SHP77 treated with DMSO at 0.1 percent for 48 hours (cell line): ENCODE results near the gene YARS2.

ENCODE experiments used
- DNase-seq: peaks from one replicate; lab custom pipeline; 2025; lab: John Stamatoyannopoulos, UW

YARS2 gene

GRCh38 chr12:32755654-32756475 is at the start of gene YARS2:
YARS2 (minus strand) TSS chr12:32755897; CDS start chr12:32755874, 23 bp downstream.
- DNase-seq = peak; percentile 96

- DNase-seq = no peak
Observed at GRCh38 chr12:32804301-32804700, 48.6 kb upstream of the YARS2 start.

DNA sequence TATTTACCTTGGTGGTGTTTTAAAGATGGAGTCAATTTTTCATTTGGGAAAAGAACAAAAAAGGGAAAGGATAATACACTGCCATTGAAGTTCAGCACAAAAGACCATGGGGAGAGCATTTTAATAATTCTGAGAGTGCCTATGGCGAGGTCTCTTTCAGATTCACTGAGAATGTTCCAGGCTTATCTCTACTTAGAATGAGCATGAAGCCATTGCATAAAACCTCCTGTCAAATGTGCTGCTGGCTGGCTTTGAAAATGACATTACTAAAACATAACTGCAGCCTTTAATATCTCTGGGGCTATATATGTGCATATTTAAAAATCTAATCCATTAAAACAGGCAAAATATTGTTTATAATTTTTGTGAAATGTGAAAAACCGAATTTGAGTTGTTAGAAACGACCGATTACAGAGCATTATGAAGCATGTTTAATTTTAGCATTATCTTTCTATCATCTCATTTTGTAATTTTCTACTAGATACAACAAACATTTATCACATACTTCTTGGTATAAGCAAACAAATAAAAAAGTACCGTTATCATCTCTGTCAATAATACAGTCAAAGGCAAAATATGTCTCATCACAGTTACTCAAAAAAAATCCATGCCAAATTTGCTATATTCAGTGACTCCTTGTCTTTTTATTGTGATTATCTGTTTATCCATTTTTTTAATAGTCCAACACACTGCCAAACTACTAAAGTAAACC is 45.7 kb upstream of the YARS2 start:
- no peak for DNase-seq

DNA sequence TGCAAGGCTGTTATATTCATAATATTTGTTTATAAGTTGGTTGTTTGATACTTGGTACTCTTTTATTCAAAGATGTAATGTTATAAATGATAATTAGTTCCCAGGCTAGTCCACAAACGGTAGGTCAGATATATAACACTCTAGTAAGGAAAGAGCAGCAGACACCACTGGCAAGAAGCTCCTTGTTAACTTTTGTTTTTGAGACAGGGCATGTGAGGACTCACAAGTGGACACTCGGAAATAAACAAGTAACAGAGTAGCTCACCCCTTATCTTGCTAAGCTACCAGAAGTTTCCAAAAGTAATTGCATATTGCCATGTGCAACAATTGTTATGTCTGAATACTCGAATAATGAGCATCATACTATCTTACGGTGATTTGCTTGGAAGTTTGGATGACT is 38.6 kb upstream of the YARS2 start:
- no peak for DNase-seq

- no peak for DNase-seq
Observed at GRCh38 chr12:32789916-32790315, 34.2 kb upstream of the YARS2 start.

DNA sequence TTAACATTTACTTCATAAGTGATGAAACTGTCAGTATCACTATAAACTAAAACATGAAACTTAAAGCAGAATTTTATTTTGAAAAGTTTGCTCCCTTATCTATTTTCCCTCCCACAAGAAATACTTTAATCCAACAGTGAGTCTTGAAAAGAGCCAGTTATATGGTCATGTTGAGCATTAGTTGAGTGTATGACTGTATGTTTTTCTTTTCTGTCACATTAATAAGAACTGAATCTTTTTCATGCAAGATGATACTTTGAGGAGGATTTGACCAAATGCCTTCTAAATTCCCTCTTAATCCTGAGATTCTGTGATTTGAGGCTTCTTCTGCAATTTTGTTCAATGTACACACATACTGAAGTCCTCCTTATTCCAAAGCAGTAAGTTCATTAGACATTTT is 33.7 kb upstream of the YARS2 start:
- DNase-seq = no peak

DNA sequence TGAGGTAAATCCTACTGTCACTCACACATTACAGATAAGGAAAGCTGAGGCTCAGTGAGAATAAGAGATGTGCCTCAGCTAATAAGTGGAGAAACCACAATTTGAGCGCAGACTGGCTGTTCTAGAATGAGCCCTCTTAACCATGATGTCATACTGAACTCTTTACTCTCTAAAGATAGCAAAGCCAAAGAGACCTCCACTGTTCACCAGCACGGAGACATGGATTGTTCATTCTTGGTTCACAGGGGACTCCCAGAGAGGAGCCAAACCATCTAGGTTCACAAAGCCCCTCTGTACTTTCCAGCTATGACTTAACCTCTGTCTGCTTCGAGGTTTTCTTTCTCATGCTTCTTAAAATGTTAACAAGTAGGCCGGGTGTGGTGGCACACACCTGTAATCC is 32.7 kb upstream of the YARS2 start:
- DNase-seq = no peak

DNA sequence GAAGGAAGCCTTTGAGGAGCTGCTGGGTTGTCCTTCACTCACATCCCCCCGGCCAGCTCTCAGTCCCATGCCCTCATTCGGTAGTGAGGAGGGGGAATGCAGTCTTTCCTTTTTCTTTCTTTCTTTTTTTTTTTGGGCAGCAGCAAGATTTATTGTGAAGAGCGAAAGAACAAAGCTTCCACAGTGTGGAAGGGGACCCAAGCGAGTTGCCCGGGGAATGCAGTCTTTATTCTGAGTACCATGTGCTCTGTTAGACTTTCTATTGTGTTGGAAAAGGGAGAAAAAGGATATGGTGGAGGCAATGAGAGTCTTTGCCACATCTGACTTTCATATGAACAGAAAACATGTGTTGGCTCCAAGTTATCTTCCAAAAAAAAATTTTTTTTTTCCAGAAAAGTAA is 29.9 kb upstream of the YARS2 start:
- DNase-seq = no peak

- no peak for DNase-seq
Observed at GRCh38 chr12:32783029-32783428, 27.3 kb upstream of the YARS2 start.

DNA sequence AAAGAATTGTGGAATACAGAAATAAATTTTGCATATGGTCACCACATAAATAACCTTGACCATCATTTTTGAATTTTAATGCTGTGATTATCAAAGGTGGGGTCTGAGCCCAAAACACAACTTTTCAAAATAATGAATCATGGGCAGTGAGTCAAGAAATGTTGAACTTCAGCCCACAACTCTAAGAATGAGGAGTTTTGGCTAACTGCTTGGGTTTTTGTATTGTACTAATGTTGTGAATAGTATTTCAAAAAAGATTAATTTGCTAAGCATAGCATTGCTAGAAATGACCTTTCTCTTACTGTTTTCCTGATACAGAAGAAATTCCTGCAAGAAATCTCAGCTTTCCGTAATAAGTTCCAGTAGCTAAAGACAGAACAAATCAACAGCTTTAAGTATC is 24.4 kb upstream of the YARS2 start:
- DNase-seq = no peak

- no peak for DNase-seq
Observed at GRCh38 chr12:32777691-32778175, 22.0 kb upstream of the YARS2 start.

DNA sequence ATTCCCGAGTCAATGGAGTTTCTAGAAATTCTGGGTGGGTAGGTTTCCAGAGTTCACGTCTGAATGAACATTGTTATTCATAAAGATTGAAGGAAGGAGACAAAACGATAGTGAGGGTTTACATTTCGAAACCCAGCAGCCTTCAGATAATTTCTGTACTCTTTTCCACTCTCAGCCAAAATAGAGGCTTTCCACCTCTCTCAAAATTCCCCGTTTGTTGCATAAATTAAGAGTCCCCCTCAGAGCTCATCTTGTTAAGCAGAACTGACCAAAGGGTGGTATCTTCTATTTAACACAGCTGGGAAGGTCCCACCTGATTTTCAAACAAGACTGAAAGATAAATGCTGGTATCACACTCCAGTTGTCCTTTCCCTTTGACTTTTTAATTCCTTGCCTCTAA is 21.5 kb upstream of the YARS2 start:
- DNase-seq = no peak

DNA sequence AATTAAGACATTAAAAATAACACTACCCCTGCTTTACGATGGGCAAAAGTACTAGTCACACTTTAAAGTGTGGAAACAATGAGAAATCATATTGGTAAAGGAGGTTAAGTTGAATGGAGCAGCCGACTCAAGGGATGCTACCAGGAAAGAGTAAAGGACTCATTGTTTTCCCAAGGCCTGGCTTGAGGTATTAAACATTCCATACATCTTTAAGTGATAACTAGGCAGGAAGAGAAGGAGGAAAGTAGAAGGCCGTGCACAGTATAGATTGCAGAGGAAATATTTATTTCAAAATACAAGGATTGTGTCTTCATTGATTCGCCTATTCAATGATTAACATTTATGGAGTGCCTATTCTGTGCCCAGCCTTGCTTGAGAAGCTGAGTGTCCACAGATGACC is 20.6 kb upstream of the YARS2 start:
- no peak for DNase-seq

- DNase-seq = no peak
Observed at GRCh38 chr12:32773691-32774090, 18.0 kb upstream of the YARS2 start.

DNA sequence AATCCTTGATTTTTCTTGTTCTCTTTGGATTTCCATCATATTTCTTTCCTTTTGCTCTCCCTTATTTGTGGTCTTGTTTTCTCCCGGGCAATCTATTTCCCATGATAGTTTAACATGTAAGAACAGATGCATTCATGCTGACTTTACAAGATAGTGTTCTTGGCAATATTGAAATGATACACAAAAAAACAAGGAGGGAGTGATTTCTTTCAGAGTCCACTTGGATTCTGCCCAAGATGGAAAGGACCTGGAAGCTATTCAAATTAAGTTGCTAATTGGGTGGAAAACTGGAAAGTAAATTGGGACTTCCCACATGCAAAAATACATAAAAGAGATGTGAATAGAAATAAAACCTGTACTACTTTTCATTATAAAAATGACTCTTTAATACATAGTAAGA is 14.4 kb upstream of the YARS2 start:
- no peak for DNase-seq

GRCh38 chr12:32768518-32768917 is 12.8 kb upstream of the YARS2 start:
- DNase-seq = no peak

DNA sequence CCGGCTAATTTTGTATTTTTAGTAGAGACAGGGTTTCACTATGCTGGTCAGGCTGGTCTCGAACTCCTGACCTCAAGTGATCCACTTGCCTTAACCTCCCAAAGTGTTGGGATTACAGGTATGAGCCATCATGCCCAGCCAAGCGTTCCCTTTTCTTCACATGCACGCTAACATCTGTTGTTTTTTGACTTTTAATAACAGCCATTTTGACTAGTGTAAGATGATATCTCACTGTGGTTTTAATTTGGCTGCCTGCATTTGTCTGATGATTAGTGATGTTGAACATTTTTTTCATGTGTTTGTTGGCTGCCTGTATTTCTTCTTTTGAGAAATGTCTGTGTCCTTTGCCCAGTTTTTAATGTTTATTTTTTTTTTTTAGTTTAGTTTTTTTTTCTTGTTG is 10.2 kb upstream of the YARS2 start:
- DNase-seq = no peak

DNA sequence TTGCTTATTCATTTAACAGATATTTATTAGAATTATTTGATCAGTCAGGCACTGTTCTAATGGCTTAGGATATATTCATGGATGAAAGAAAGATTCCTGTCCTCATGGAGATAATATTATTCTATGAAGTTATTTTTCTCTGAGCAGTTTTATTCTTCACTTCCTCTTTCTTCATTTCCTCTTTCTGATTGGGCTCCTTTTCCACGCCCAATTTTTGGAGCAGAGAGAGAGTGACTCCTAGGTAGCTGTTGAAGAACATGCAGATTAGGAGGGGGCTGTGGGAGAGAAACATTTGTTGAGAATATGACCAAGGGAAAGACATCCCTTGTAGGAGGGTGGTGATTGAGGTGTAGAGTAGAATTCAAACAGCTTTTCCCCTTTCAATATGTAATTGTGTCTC is 6.0 kb upstream of the YARS2 start:
- DNase-seq = no peak

GRCh38 chr12:32757157-32757556 is 1.5 kb upstream of the YARS2 start:
- no peak for DNase-seq

- DNase-seq = no peak
Observed at GRCh38 chr12:32756476-32757066, 874 bp upstream of the YARS2 start.

DNA sequence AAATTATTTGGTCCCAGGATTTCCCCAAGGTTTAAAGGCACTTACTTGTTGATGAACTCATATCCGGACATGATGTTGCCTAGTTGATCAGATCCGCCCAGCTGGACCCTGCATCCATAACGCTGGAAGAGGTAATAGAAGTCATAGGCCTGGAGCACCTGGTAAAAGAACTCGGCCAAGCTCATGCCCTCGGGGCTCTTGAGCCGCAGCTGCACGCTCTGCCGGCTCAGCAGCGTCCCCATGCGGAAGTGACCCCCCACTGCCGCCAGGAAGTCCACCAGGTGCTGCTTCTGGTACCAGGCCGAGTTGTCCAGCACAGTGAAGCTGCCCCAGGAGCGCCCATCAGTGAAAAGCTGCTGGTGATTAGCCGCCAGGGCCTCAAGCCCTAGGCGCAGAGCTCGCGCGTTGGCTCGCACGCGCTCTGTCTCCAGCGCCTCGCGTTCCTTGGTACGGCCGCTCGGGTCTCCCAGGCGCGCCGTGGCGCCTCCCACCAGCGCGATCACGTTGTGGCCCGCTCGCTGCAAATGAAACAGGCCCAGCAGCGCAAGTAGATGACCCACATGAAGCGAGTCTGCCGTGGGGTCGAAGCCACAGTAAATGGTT is 545 bp downstream of the YARS2 start:
- DNase-seq = peak; percentile 73

DNA sequence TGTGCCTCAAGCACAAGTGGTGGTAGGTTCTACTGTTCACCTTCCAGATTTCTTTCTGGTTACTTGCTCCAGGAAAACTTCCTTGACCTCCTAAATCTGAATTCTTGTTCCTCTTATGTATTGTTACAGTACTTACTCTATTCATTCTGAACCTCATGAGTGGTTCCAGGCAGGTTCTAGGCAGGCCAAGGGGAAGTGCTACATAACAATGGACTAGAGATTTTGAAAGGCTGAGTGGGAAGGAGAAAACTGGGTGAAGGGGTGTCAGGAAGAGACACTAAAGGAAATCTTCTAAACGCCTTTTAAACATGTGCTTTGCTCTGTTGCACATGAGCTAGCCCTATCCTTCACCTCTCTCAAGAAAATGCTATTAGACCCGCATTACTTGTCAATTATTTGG is 1.6 kb downstream of the YARS2 start:
- DNase-seq = no peak

GRCh38 chr12:32753605-32754004 is 2.1 kb downstream of the YARS2 start:
- no peak for DNase-seq
